Activated B cell treated with CpG ODN at 0.5 μM for 24 hours (primary cell): ENCODE results near the gene DIP2A. TPM values are rescaled to one million over a fixed set of nuclear protein-coding genes. Genes with fewer than 3 reads are reported as not detected.

Experiments used
- ATAC-seq: fragments of 200-7000 bp; cut with Tn5 transposase; one replicate; pipeline ENCODE4 v1.10.0; 2021; ENCODE audit warnings: low read depth, mild to moderate bottlenecking, moderate library complexity
- CTCF ChIA-PET: fragments of 350-600 bp; sonication (Branson Sonifier 250); formaldehyde crosslinking; loops from one replicate; lab custom pipeline; 2021; ENCODE audit warnings: antibody characterized with exemption; lab: Charles Lee
- POLR2A ChIA-PET: fragments of 350-600 bp; sonication (Branson Sonifier 250); formaldehyde crosslinking; loops from one replicate; lab custom pipeline; 2021; ENCODE audit warnings: antibody characterized with exemption; lab: Charles Lee
- DNase-seq: peaks from one replicate; pipeline ENCODE4 v3.0.0; 2022
- H3K27ac Mint-ChIP-seq: one replicate; pipeline ENCODE4 v1.8.0; 2020; ENCODE audit warnings: mixed read lengths
- H3K27me3 Mint-ChIP-seq: one replicate; pipeline ENCODE4 v1.8.0; 2021; ENCODE audit warnings: mixed read lengths
- H3K36me3 Mint-ChIP-seq: one replicate; pipeline ENCODE4 v1.8.0; 2021; ENCODE audit warnings: low read depth, mixed read lengths
- H3K4me1 Mint-ChIP-seq: one replicate; pipeline ENCODE4 v1.8.0; 2021; ENCODE audit warnings: mixed read lengths
- H3K4me3 Mint-ChIP-seq: one replicate; pipeline ENCODE4 v1.8.0; 2020; ENCODE audit warnings: mild to moderate bottlenecking, mixed read lengths
- H3K9me3 Mint-ChIP-seq: one replicate; pipeline ENCODE4 v1.8.0; 2020; ENCODE audit warnings: mixed read lengths
- CTCF ChIP-seq: fragments of 200-600 bp; IDR thresholded peaks from one replicate; pipeline ENCODE4 v1.8.0; 2022; ENCODE audit warnings: antibody characterized with exemption, mild to moderate bottlenecking
- intact Hi-C: fragments of 100-400 bp; cut with micrococcal nuclease; formaldehyde crosslinking; loops from one replicate; pipeline ENCODE4 v1.15.1; 2024
- total RNA-seq: library from RNA; stranded (reverse); gene quantifications from 2 replicates; pipeline ENCODE4 v1.2.3, GENCODE V29; 2022

Gene DIP2A
- total RNA-seq, 1 donor from 2014 or later = 32.1 TPM

GRCh38 chr21:46435786-46436227 lies 22.9 kb upstream of the DIP2A start:
- CTCF ChIA-PET = no interaction called here

GRCh38 chr21:46436621-46437020 lies 22.1 kb upstream of the DIP2A start:
- DNase-seq (no peak), ATAC-seq (no peak)
- H3K27ac Mint-ChIP-seq = no peak overlapping the region
- CTCF ChIA-PET = no interaction called here
- H3K27me3 Mint-ChIP-seq = no peaks in the 10 kb centered on the region
- no peak for TF ChIP-seq CTCF
- H3K4me3 Mint-ChIP-seq = no peak overlapping the region
- peaks cover 71% of the 10 kb centered on the region for H3K36me3 Mint-ChIP-seq
- peaks cover 2% of the 10 kb centered on the region for H3K4me1 Mint-ChIP-seq
- intact Hi-C loops = no loop called here
- POLR2A ChIA-PET = no interaction called here
- no peaks in the 10 kb centered on the region for H3K9me3 Mint-ChIP-seq

More at GRCh38 chr21:46435786-46436227, 22.9 kb upstream of the DIP2A start:
- DNase-seq (no peak), ATAC-seq (no peak)
- no peaks in the 10 kb centered on the region for H3K27me3 Mint-ChIP-seq
- H3K4me1 Mint-ChIP-seq = peaks cover 2% of the 10 kb centered on the region
- peaks cover 71% of the 10 kb centered on the region for H3K36me3 Mint-ChIP-seq
- H3K27ac Mint-ChIP-seq = no peak overlapping the region
- POLR2A ChIA-PET = no interaction called here
- TF ChIP-seq CTCF = no peak
- intact Hi-C loops = no loop called here
- no peaks in the 10 kb centered on the region for H3K9me3 Mint-ChIP-seq
- no peak overlapping the region for H3K4me3 Mint-ChIP-seq

- Mint-ChIP-seq H3K9me3 (no peaks in the 10 kb centered on the region), H3K27me3 (no peaks in the 10 kb centered on the region), H3K27ac (no peak overlapping the region), H3K36me3 (peaks cover 69% of the 10 kb centered on the region), H3K4me3 (no peak overlapping the region), H3K4me1 (peaks cover 2% of the 10 kb centered on the region)
- intact Hi-C loops = no loop called here
- POLR2A ChIA-PET = no interaction called here
- ATAC-seq (no peak), DNase-seq (no peak)
- TF ChIP-seq CTCF = no peak
- CTCF ChIA-PET = no interaction called here
Measured at GRCh38 chr21:46437096-46437498, 21.6 kb upstream of the DIP2A start.

GRCh38 chr21:46437511-46437910 lies 21.2 kb upstream of the DIP2A start:
- H3K27me3 Mint-ChIP-seq = no peaks in the 10 kb centered on the region
- no peaks in the 10 kb centered on the region for H3K9me3 Mint-ChIP-seq
- POLR2A ChIA-PET = interaction anchor here (0.6 kb wide), 1 partner anchor 22 kb away, joined by 5 read pairs; no protein-coding TSS in a partner anchor
- DNase-seq = no peak
- intact Hi-C loops = no loop called here
- TF ChIP-seq CTCF = no peak
- CTCF ChIA-PET = no interaction called here
- H3K36me3 Mint-ChIP-seq = peaks cover 67% of the 10 kb centered on the region
- peaks cover 2% of the 10 kb centered on the region for H3K4me1 Mint-ChIP-seq
- no peak overlapping the region for H3K27ac Mint-ChIP-seq
- no peak overlapping the region for H3K4me3 Mint-ChIP-seq
- ATAC-seq = no peak

GRCh38 chr21:46438241-46438640 lies 20.4 kb upstream of the DIP2A start:
- H3K36me3 Mint-ChIP-seq = peaks cover 69% of the 10 kb centered on the region
- H3K4me1 Mint-ChIP-seq = peaks cover 2% of the 10 kb centered on the region
- no peak overlapping the region for H3K4me3 Mint-ChIP-seq
- no peaks in the 10 kb centered on the region for H3K9me3 Mint-ChIP-seq
- ATAC-seq (no peak), DNase-seq (no peak)
- ChIA-PET CTCF (no interaction called here), POLR2A (interaction anchor here (0.7 kb wide), 1 partner anchor 17 kb away, joined by 7 read pairs; no protein-coding TSS in a partner anchor)
- intact Hi-C loops = no loop called here
- H3K27ac Mint-ChIP-seq = no peak overlapping the region
- H3K27me3 Mint-ChIP-seq = no peaks in the 10 kb centered on the region
- no peak for TF ChIP-seq CTCF
